GM21737 (cell line): ENCODE measurements around the gene NT5DC4.

ENCODE experiments used
- ATAC-seq: cut with Tn5 transposase; IDR thresholded peaks from one replicate; pipeline ENCODE4 v1.9.1; 2021; ENCODE audit warnings: mild to moderate bottlenecking, moderate library complexity; ENCODE audit not compliant: unreplicated experiment

The NT5DC4 gene

GRCh38 chr2:112751451-112752197 lies 30.8 kb downstream of the NT5DC4 start:
- ATAC-seq: no peak

GRCh38 chr2:112752667-112753066 lies 31.8 kb downstream of the NT5DC4 start:
- ATAC-seq: no peak

GRCh38 chr2:112754564-112754963 lies 33.7 kb downstream of the NT5DC4 start:
- no peak for ATAC-seq

- ATAC-seq: no peak
Observed at GRCh38 chr2:112755444-112755843, 34.6 kb downstream of the NT5DC4 start.

GRCh38 chr2:112756207-112756606 lies 35.4 kb downstream of the NT5DC4 start:
- no peak for ATAC-seq

DNA sequence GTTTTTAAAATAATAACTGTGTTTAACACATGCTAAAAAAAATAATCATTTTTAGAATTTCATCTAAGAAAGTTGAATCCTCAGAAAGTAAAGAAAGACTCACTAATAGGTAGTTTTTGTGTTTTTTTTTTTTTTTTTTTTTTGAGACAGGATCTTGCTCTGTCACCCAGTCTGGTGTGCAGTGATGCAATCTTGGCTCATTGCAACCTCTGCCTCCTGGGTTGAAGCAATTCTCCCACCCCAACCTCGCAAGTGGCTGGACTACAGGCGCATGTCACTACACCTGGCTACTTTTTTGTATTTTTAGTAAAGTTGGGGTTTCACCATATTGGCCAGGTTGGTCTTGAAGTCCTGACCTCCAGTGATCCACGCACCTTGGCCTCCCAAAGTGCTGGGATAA lies 36.4 kb downstream of the NT5DC4 start:
- no peak for ATAC-seq

DNA sequence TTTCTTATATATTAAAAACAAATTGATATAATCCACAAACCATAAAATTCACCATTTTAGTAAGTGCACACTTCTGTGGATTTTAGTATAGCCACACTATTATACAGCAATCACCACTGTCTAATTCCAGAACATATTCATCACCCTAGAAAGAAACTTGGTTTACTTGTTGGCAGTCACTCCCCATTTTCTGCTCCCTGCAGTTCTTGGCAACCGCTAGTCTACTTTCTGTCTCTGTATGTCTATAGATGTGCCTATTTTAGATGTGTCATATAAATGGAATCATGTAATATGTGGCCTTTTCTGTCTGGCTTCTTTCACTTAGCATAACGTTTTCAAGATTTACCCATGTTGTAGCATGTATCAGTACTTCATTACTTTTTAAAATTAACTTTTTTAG lies 37.9 kb downstream of the NT5DC4 start:
- no peak for ATAC-seq

DNA sequence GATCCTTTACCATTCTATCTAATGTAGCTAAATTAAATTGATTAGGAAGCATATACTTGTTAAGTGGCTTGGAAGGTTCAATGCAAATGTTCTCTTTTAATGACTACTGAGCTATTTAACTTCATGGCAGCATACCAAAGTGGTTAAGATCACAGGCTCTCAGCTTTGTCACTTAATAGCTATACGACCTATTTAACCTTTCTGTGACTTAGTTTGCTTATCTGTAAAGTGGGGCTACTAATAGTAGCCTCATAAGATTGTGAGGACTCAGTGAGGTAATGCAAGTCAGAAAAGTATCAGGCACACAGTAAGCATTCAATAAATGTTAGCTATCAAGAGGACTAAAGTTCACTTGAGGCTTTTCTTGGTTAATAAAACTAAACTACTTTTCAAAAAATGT lies 39.3 kb downstream of the NT5DC4 start:
- ATAC-seq: no peak

- ATAC-seq: no peak
Observed at GRCh38 chr2:112762276-112762675, 41.5 kb downstream of the NT5DC4 start.

GRCh38 chr2:112764071-112765044 lies 43.5 kb downstream of the NT5DC4 start, which contains the start of gene CKAP2L:
Gene CKAP2L (minus strand): TSS chr2:112764609. CDS start chr2:112764598, 11 bp downstream.
- ATAC-seq: peak; percentile 95

GRCh38 chr2:112765251-112765650 lies 44.4 kb downstream of the NT5DC4 start:
- ATAC-seq: no peak

GRCh38 chr2:112767693-112768330 lies 47.0 kb downstream of the NT5DC4 start:
- no peak for ATAC-seq

DNA sequence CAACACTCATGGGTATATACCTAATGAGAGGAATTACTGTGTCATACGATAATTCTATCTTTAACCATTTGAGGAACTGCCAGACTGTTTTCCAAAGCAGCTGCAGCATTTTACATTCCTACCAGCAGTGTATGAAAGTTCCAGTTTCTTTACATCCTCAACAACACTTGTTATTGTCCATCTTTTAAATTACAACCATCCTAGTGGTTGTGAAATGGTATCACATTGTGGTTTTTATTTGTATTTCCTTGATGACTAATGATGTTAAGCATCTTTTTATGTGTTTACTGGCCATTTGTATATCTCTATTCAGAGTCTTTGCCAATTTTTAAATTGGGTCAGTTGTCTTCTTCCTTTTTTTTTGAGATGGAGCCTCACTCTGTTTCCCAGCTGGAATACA lies 47.6 kb downstream of the NT5DC4 start:
- no peak for ATAC-seq

DNA sequence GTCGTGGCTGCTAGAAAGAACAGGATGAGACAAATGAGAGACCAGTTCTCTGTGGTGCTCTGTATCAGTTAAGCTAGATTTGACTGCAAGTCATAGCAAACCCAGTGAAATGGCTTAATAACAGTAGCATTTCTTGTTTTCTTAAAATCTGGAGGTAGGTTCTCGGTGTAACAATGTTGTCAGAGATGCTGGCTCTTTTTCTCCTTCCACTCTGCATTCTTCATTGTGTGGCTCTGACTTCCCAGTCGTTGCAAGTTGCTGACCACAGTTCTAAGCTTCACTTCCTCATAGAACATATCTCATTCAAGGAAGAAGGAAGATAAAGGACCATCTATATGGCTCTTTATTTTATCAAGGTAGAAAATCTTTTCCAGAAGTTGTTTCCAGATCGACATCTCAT lies 51.5 kb downstream of the NT5DC4 start:
- ATAC-seq: no peak

DNA sequence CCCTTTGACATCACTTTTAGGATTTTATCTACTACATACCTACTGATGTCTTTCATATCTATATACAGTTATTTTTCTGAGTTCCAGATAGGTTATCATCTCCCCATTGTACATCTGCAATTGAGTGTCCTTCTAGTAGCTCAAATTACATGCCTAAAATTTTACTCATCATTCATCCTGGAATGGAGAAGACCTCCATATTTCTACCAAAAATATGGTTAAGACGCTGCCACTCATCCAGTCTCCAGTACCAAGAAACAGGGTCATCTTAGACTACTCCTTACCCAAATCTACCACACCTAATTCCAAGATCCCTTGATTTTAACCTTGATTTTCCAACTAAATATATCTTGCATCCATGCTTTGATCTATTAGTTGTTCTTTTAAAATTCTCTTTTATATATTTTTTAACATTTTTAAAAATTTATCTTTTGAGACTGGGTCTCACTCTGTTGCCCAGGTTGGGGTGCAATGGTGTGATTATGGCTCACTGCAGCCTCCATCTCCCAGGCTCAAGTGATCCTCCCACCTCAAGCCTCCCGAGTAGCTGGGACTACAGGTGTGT lies 52.2 kb downstream of the NT5DC4 start:
- ATAC-seq: no peak

- no peak for ATAC-seq
Observed at GRCh38 chr2:112773556-112773955, 52.7 kb downstream of the NT5DC4 start.

- ATAC-seq: no peak
Observed at GRCh38 chr2:112774536-112775285, 53.9 kb downstream of the NT5DC4 start.

- ATAC-seq: no peak
Observed at GRCh38 chr2:112776113-112776512, 55.3 kb downstream of the NT5DC4 start.

DNA sequence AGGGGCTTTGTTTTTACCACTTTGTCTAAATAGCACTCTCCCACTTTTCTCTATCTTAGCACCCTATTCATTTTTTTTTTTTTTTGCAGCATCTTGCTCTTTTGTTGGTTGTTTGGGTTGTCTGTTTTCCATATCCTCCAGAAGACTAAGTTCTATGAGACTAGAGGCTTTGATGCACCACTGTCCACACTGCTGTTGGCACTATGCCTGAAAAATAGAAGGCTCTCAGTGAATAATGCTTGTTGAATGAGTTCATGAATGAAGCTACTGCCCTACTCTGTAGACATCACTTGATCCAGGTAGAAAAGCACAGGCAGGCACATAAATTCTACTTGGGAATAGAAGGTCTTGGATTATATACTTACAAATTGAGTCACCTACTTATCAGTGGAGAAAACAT lies 56.2 kb downstream of the NT5DC4 start:
- ATAC-seq: no peak

DNA sequence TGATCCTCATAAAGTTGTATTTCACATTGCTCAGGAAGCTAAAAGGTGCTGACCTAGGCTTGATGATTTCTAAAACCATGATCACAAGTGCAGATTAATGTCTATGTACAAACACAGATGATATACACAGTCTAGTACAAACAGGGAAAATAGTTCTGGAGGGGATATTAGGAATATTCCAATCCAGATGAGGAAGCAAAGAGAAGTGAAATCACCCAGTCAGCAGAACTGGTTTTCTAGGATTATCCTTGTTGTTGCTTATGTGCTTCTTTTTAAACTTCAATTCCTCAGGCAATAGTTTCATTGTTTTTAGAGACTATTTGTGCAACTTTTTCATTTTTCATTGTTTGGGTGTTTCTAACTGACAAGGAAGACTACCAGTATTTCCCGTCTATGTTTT lies 58.8 kb downstream of the NT5DC4 start:
- no peak for ATAC-seq
